GM18499 (cell line): Measurements from ENCODE around the gene IRS2.

Experiments used
- ATAC-seq: cut with Tn5 transposase; IDR thresholded peaks from one replicate; pipeline ENCODE4 v1.9.1; 2021; ENCODE audit warnings: moderate number of reproducible peaks; ENCODE audit not compliant: insufficient read depth, unreplicated experiment

The IRS2 gene

GRCh38 chr13:109712124-109712722, 74.2 kb downstream of the IRS2 start:
- ATAC-seq: no peak

- no peak for ATAC-seq
Measured at GRCh38 chr13:109707742-109708617, 78.4 kb downstream of the IRS2 start.

GRCh38 chr13:109707044-109707741, 79.2 kb downstream of the IRS2 start:
- no peak for ATAC-seq

- ATAC-seq: no peak
Measured at GRCh38 chr13:109706015-109706715, 80.2 kb downstream of the IRS2 start.

GRCh38 chr13:109704771-109705635, 81.4 kb downstream of the IRS2 start:
- ATAC-seq: no peak

- ATAC-seq: no peak
Measured at GRCh38 chr13:109703250-109703649, 83.1 kb downstream of the IRS2 start.
